B cell (primary cell): ENCODE data around the gene COL5A1. TPM values are rescaled to one million over a fixed set of nuclear protein-coding genes. Genes with fewer than 3 reads are reported as not detected.

Experiments used
- ATAC-seq: fragments of 200-7000 bp; cut with Tn5 transposase; one replicate; pipeline ENCODE4 v1.10.0; 2021; ENCODE audit warnings: low read depth, mild to moderate bottlenecking, moderate number of reproducible peaks, moderate library complexity
- CTCF ChIA-PET: fragments of 350-600 bp; sonication (Branson Sonifier 250); formaldehyde crosslinking; loops from one replicate; lab custom pipeline; 2021; ENCODE audit warnings: antibody characterized with exemption, inconsistent platforms; lab: Charles Lee
- POLR2A ChIA-PET: fragments of 350-600 bp; sonication (Branson Sonifier 250); formaldehyde crosslinking; loops from one replicate; lab custom pipeline; 2021; ENCODE audit warnings: antibody characterized with exemption; lab: Charles Lee
- DNase-seq: peaks from one replicate; pipeline ENCODE4 v3.0.0; 2013
- H2AFZ ChIP-seq: 2 replicates; pipeline ENCODE4 v1.6.1; 2012; ENCODE audit warnings: mild to moderate bottlenecking, low read depth, low read length; ENCODE audit not compliant: insufficient read depth, poor library complexity, severe bottlenecking
- H3K27ac ChIP-seq, 2 donors: 1 replicate in 1 of 2; 2 replicates in 1 of 2; pipeline ENCODE4 v1.5.1; 2012 to 2013; ENCODE audit warnings: low read length in 2 of 2, mild to moderate bottlenecking in 2 of 2, moderate library complexity in 1 of 2
- H3K27me3 ChIP-seq, 4 experiments: fragments of 200-600 bp in 1 of 4; sonication (generic) in 1 of 4; replicated peaks in 1 of 4; 1 replicate in 2 of 4; 2 replicates in 2 of 4; pipeline versions ENCODE4 v1.6.1 to v1.7.0; 2013 to 2016; ENCODE audit warnings: low read length in 3 of 4, mild to moderate bottlenecking in 2 of 4, mixed read lengths in 1 of 4, moderate library complexity in 1 of 4; ENCODE audit not compliant: insufficient read depth in 4 of 4, control insufficient read depth in 3 of 4; ENCODE audit errors: control extremely low read depth in 1 of 4
- H3K36me3 ChIP-seq, 2 experiments: replicated peaks in 1 of 2; 1 replicate in 1 of 2; 2 replicates in 1 of 2; pipeline versions ENCODE4 v1.6.1 to v1.7.1; 2013; ENCODE audit warnings: low read length in 1 of 2; ENCODE audit not compliant: insufficient read depth in 2 of 2, control insufficient read depth in 1 of 2; ENCODE audit errors: control extremely low read depth in 1 of 2, extremely low read depth in 1 of 2
- H3K4me1 ChIP-seq, 2 donors: fragments of 200-600 bp in 1 of 2; sonication (generic) in 1 of 2; 1 replicate in 1 of 2; 2 replicates in 1 of 2; pipeline versions ENCODE4 v1.5.1 to v1.6.1; 2013 to 2017; ENCODE audit warnings: low read length in 2 of 2; ENCODE audit not compliant: control insufficient read depth in 2 of 2, insufficient read depth in 2 of 2
- H3K4me2 ChIP-seq: replicated peaks from 2 replicates; pipeline ENCODE3; 2012; ENCODE audit warnings: mild to moderate bottlenecking, low read depth, low read length; ENCODE audit not compliant: poor library complexity, severe bottlenecking
- H3K4me3 ChIP-seq, 5 experiments: fragments of 200-600 bp in 1 of 5; sonication (generic) in 1 of 5; 1 replicate in 3 of 5; 2 replicates in 2 of 5; pipeline versions ENCODE4 v1.5.1 to v1.7.0; 2011 to 2016; ENCODE audit warnings: low read length in 4 of 5, mild to moderate bottlenecking in 4 of 5, low read depth in 2 of 5, control low read depth in 1 of 5, moderate library complexity in 1 of 5; ENCODE audit not compliant: insufficient read depth in 1 of 5; ENCODE audit errors: control extremely low read depth in 1 of 5, extremely low read depth in 1 of 5
- H3K79me2 ChIP-seq: fragments of 200-600 bp; sonication (generic); one replicate; pipeline ENCODE4 v1.6.0; 2016; ENCODE audit warnings: low read length; ENCODE audit not compliant: control insufficient read depth, insufficient read depth
- H3K9ac ChIP-seq: fragments of 200-600 bp; sonication (generic); 2 replicates; pipeline ENCODE4 v1.6.1; 2017; ENCODE audit warnings: mild to moderate bottlenecking, low read length, moderate library complexity
- H3K9me3 ChIP-seq, 3 donors: one replicate each; pipeline versions ENCODE4 v1.6.1 to v1.7.1; 2013; ENCODE audit warnings: low read length in 2 of 3; ENCODE audit not compliant: control insufficient read depth in 2 of 3, insufficient read depth in 1 of 3; ENCODE audit errors: control extremely low read depth in 1 of 3
- H4K20me1 ChIP-seq: 2 replicates; pipeline ENCODE4 v1.6.0; 2012; ENCODE audit warnings: mild to moderate bottlenecking, low read length; ENCODE audit not compliant: insufficient read depth, control insufficient read depth, poor library complexity, severe bottlenecking
- H3K27ac Mint-ChIP-seq: one replicate; pipeline ENCODE4 v1.8.0; 2021; ENCODE audit warnings: mixed read lengths
- H3K27me3 Mint-ChIP-seq: one replicate; pipeline ENCODE4 v1.8.0; 2021; ENCODE audit warnings: mixed read lengths
- H3K4me1 Mint-ChIP-seq: one replicate; pipeline ENCODE4 v1.8.0; 2021; ENCODE audit warnings: mixed read lengths
- H3K4me3 Mint-ChIP-seq: one replicate; pipeline ENCODE4 v1.8.0; 2021; ENCODE audit warnings: mixed read lengths
- H3K9me3 Mint-ChIP-seq: one replicate; pipeline ENCODE4 v1.8.0; 2022; ENCODE audit warnings: mixed read lengths; ENCODE audit not compliant: insufficient read depth
- EZH2 ChIP-seq: IDR thresholded peaks from 2 replicates; pipeline ENCODE4 v1.6.1; 2012; ENCODE audit warnings: borderline replicate concordance, low read depth, mild to moderate bottlenecking, moderate library complexity, low read length; ENCODE audit not compliant: insufficient read depth, poor library complexity, severe bottlenecking
- WGBS: methylation state at CpG from one replicate; pipeline ENCODE4 v1.1.5; 2013; ENCODE audit warnings: missing lambda C conversion rate; ENCODE audit not compliant: insufficient coverage; 5-methylcytosine and 5-hydroxymethylcytosine counted together
- intact Hi-C: fragments of 100-400 bp; cut with micrococcal nuclease; formaldehyde crosslinking; loops from one replicate; pipeline ENCODE4 v1.10.0; 2022
- polyA plus RNA-seq: library from polyadenylated mRNA; depleted of rRNA; stranded (reverse); fragments of >200 nt; gene quantifications from 2 replicates; pipeline ENCODE4 v1.2.3, GENCODE V29; 2012
- total RNA-seq, 2 donors: library from RNA; stranded (reverse); fragments of 120-200 nt in 1 of 2; gene quantifications; 1 replicate in 1 of 2; 2 replicates in 1 of 2; pipeline versions ENCODE4 v1.2.3 to v1.2.4, GENCODE V29; 2013 to 2022
- TF ChIP-seq, protein P1 (sequence below): fragments of 200-600 bp; IDR thresholded peaks from one replicate; pipeline ENCODE4 v1.8.0; 2022; ENCODE audit warnings: antibody characterized with exemption, mild to moderate bottlenecking

The COL5A1 gene
- total and polyA plus RNA-seq, 2 donors (not counting 1 experiment from before 2014, with no cell fraction given) = 0.06 TPM; not detected in 1

- no peak overlapping the region for H3K9ac ChIP-seq
- peaks cover 0 to 4% of the 10 kb centered on the region in 2 donors for H3K4me1 ChIP-seq
- Mint-ChIP-seq H3K27me3 (peaks cover 22% of the 10 kb centered on the region), H3K4me1 (peaks cover 2% of the 10 kb centered on the region), H3K4me3 (no peak overlapping the region), H3K9me3 (no peaks in the 10 kb centered on the region), H3K27ac (no peak overlapping the region)
- no peak overlapping the region for H3K27ac ChIP-seq
- H3K4me3 ChIP-seq = no peak overlapping the region
- peaks cover 0 to 14% (median 0%) of the 10 kb centered on the region in 3 donors for H3K9me3 ChIP-seq
- WGBS = 80% methylated on average over 5 of the region's 6 CpGs
- no peak overlapping the region for H3K4me2 ChIP-seq
- no peak overlapping the region for H2AFZ ChIP-seq
- ATAC-seq = no peak
- no peak for DNase-seq
- H3K27me3 ChIP-seq = peaks cover 0 to 19% (median 6%) of the 10 kb centered on the region in 4 experiments
- TF ChIP-seq EZH2 = no peak
- TF ChIP-seq, protein P1, sequence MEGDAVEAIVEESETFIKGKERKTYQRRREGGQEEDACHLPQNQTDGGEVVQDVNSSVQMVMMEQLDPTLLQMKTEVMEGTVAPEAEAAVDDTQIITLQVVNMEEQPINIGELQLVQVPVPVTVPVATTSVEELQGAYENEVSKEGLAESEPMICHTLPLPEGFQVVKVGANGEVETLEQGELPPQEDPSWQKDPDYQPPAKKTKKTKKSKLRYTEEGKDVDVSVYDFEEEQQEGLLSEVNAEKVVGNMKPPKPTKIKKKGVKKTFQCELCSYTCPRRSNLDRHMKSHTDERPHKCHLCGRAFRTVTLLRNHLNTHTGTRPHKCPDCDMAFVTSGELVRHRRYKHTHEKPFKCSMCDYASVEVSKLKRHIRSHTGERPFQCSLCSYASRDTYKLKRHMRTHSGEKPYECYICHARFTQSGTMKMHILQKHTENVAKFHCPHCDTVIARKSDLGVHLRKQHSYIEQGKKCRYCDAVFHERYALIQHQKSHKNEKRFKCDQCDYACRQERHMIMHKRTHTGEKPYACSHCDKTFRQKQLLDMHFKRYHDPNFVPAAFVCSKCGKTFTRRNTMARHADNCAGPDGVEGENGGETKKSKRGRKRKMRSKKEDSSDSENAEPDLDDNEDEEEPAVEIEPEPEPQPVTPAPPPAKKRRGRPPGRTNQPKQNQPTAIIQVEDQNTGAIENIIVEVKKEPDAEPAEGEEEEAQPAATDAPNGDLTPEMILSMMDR = no peak
- no peaks in the 10 kb centered on the region for H3K79me2 ChIP-seq
- no peaks in the 10 kb centered on the region for H4K20me1 ChIP-seq
- POLR2A ChIA-PET = no interaction called here
- CTCF ChIA-PET = no interaction called here
- no peaks in the 10 kb centered on the region for H3K36me3 ChIP-seq
- intact Hi-C loops = no loop called here
Measured at GRCh38 chr9:134892221-134892620, 250.6 kb downstream of the COL5A1 start.

DNA sequence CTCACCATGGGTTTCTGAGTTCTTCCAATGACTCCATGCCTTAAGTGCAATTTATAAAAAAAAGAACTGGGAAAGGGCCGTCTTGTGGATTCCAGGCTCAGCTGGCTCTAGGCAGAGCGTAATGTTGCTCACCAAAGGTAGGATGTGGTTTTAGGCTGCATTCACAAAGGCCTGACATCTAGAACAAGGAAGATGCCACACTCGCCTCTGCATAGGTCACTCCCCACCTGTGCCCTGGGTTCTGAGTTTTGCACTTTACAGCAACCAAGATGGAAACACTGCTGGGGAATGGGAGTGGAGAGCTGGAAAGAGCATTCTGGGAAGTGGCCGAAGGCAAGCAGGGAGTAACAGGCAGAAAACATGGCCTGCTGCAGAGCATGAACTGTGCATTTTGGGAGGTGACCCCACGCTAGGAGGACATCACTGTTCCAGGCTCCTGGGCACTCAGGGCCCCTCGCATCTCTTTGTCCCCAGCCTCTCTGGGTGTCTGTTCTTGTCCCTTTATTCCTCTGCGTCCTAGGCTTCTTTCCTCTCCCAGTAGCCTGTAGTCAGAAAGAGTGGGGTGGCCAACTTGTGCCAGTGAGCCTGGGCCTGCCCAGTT, 251.3 kb downstream of the COL5A1 start:
- Histone ChIP-seq H2AFZ (no peak overlapping the region), H4K20me1 (no peaks in the 10 kb centered on the region), H3K27me3 (peaks cover 0 to 15% (median 3%) of the 10 kb centered on the region in 4 experiments), H3K9me3 (peaks cover 0 to 14% (median 0%) of the 10 kb centered on the region in 3 donors), H3K9ac (no peak overlapping the region), H3K4me2 (no peak overlapping the region), H3K79me2 (no peaks in the 10 kb centered on the region), H3K36me3 (no peaks in the 10 kb centered on the region), H3K27ac (no peak overlapping the region), H3K4me3 (no peak overlapping the region), H3K4me1 (no peaks in the 10 kb centered on the region)
- WGBS = 62% methylated on average over 4 of the region's 7 CpGs
- Mint-ChIP-seq H3K27me3 (peaks cover 26% of the 10 kb centered on the region), H3K4me1 (peaks cover under 1% of the 10 kb centered on the region), H3K4me3 (no peak overlapping the region), H3K27ac (no peak overlapping the region), H3K9me3 (no peaks in the 10 kb centered on the region)
- intact Hi-C loops = no loop called here
- no peak for DNase-seq
- CTCF ChIA-PET = no interaction called here
- TF ChIP-seq EZH2 = no peak
- TF ChIP-seq, protein P1 = no peak
- POLR2A ChIA-PET = no interaction called here
- ATAC-seq = no peak
